Erythroblast (primary cell): Measurements from ENCODE around the gene SIRPB2.

Source experiments
- GATA1 ChIP-seq: IDR thresholded peaks from 2 replicates; pipeline ENCODE4 v1.6.1; 2011; ENCODE audit warnings: low read depth, mild to moderate bottlenecking, control low read depth, low read length, moderate library complexity
- POLR2A ChIP-seq: IDR thresholded peaks from 2 replicates; pipeline ENCODE4 v1.6.1; 2011; ENCODE audit warnings: mild to moderate bottlenecking, low read length

DNA sequence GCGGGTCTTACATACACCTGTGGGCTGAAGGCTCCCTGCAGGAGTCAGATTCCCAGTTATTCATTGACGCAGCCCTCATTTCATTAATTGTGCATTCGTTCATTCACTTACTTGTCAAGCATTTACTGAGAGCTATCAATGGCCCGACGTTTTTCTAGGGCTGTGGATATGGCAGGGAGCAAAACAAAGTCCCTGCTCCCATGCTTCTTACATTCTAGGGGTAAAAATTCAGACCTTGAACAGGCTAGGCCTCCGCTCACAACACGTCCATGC, 24.2 kb downstream of the SIRPB2 start:
- TF ChIP-seq POLR2A (no peak), GATA1 (no peak)
